Adipocyte (in vitro differentiated cells): ENCODE measurements around the gene ARAF.

Source experiments
- DNase-seq: peaks from one replicate; pipeline ENCODE4 v3.0.0-alpha.2; 2015; ENCODE audit warnings: low read depth
- H3K27me3 ChIP-seq: replicated peaks from 2 replicates; pipeline ENCODE4 v1.7.0; 2013; ENCODE audit warnings: mild to moderate bottlenecking, low read length, moderate library complexity; ENCODE audit not compliant: control insufficient read depth, insufficient read depth
- H3K36me3 ChIP-seq: 2 replicates; pipeline ENCODE4 v1.7.0; 2013; ENCODE audit warnings: low read length, mild to moderate bottlenecking, moderate library complexity; ENCODE audit not compliant: control insufficient read depth, insufficient read depth, severe bottlenecking
- H3K4me1 ChIP-seq: 2 replicates; pipeline ENCODE4 v1.7.0; 2013; ENCODE audit warnings: mild to moderate bottlenecking, low read length, moderate library complexity; ENCODE audit not compliant: control insufficient read depth, insufficient read depth
- H3K4me3 ChIP-seq: 2 replicates; pipeline ENCODE4 v1.7.0; 2013; ENCODE audit warnings: mild to moderate bottlenecking, low read length, moderate library complexity
- H3K9ac ChIP-seq: 2 replicates; pipeline ENCODE4 v1.7.0; 2013; ENCODE audit warnings: mild to moderate bottlenecking, low read length, moderate library complexity
- H3K9me3 ChIP-seq: 2 replicates; pipeline ENCODE4 v1.7.0; 2013; ENCODE audit warnings: mild to moderate bottlenecking, low read length, moderate library complexity; ENCODE audit not compliant: control insufficient read depth

Gene ARAF

GRCh38 chrX:47577424-47577823 is 16.4 kb downstream of the ARAF start:
- Histone ChIP-seq H3K4me3 (no peak overlapping the region), H3K4me1 (peaks cover 4% of the 10 kb centered on the region)
- no peak for DNase-seq

GRCh38 chrX:47577901-47578300 is 16.9 kb downstream of the ARAF start:
- H3K9ac ChIP-seq, result no peak overlapping the region
- no peaks in the 10 kb centered on the region for H3K36me3 ChIP-seq
- no peak overlapping the region for H3K4me3 ChIP-seq
- H3K4me1 ChIP-seq, result peaks cover 4% of the 10 kb centered on the region
- no peaks in the 10 kb centered on the region for H3K27me3 ChIP-seq
- peaks cover 3% of the 10 kb centered on the region for H3K9me3 ChIP-seq
- no peak for DNase-seq

More at GRCh38 chrX:47577424-47577823, 16.4 kb downstream of the ARAF start:
- Histone ChIP-seq H3K27me3 (no peaks in the 10 kb centered on the region), H3K36me3 (no peaks in the 10 kb centered on the region), H3K9me3 (peaks cover 3% of the 10 kb centered on the region), H3K9ac (no peak overlapping the region)

- no peak overlapping the region for H3K9ac ChIP-seq
- no peak for DNase-seq
- H3K9me3 ChIP-seq, result peaks cover 3% of the 10 kb centered on the region
- H3K4me3 ChIP-seq, result no peak overlapping the region
- peaks cover 5% of the 10 kb centered on the region for H3K4me1 ChIP-seq
- no peaks in the 10 kb centered on the region for H3K36me3 ChIP-seq
- no peaks in the 10 kb centered on the region for H3K27me3 ChIP-seq
These were observed 17.7 kb downstream of the ARAF start for GRCh38 chrX:47578692-47579091.

GRCh38 chrX:47579537-47579936 is 18.5 kb downstream of the ARAF start:
- Histone ChIP-seq H3K9me3 (peaks cover 3% of the 10 kb centered on the region), H3K27me3 (no peaks in the 10 kb centered on the region), H3K9ac (no peak overlapping the region), H3K4me3 (no peak overlapping the region), H3K36me3 (no peaks in the 10 kb centered on the region), H3K4me1 (peaks cover 12% of the 10 kb centered on the region)
- DNase-seq, result peak; percentile 47

GRCh38 chrX:47581731-47582647 is 21.0 kb downstream of the ARAF start, which contains the start of gene TIMP1:
Gene TIMP1 (plus strand): TSS chrX:47582436. CDS start chrX:47583416, 980 bp downstream.
- Histone ChIP-seq H3K4me3 (peak within 1 kb of the TSS; percentile 80), H3K4me1 (peaks cover 26% of the 10 kb centered on the region), H3K27me3 (no peaks in the 10 kb centered on the region), H3K9ac (peak within 1 kb of the TSS; percentile 86), H3K36me3 (peaks cover 11% of the 10 kb centered on the region), H3K9me3 (no peaks in the 10 kb centered on the region)
- peak; percentile 94 for DNase-seq

GRCh38 chrX:47583240-47583861 is 22.3 kb downstream of the ARAF start:
- Histone ChIP-seq H3K4me3 (peak overlapping the region; percentile 80), H3K9ac (peak overlapping the region; percentile 86), H3K9me3 (no peaks in the 10 kb centered on the region), H3K36me3 (peaks cover 11% of the 10 kb centered on the region), H3K4me1 (peaks cover 26% of the 10 kb centered on the region), H3K27me3 (no peaks in the 10 kb centered on the region)
- no peak for DNase-seq

- peaks cover 11% of the 10 kb centered on the region for H3K36me3 ChIP-seq
- DNase-seq, result no peak
- H3K9me3 ChIP-seq, result no peaks in the 10 kb centered on the region
- H3K4me1 ChIP-seq, result peaks cover 26% of the 10 kb centered on the region
- no peaks in the 10 kb centered on the region for H3K27me3 ChIP-seq
- peak overlapping the region; percentile 32 for H3K4me3 ChIP-seq
- peak overlapping the region; percentile 9 for H3K9ac ChIP-seq
These were observed 23.7 kb downstream of the ARAF start for GRCh38 chrX:47584714-47585113.

GRCh38 chrX:47585273-47585672 is 24.3 kb downstream of the ARAF start:
- no peaks in the 10 kb centered on the region for H3K27me3 ChIP-seq
- H3K36me3 ChIP-seq, result peaks cover 11% of the 10 kb centered on the region
- H3K9me3 ChIP-seq, result no peaks in the 10 kb centered on the region
- no peak for DNase-seq
- no peak overlapping the region for H3K9ac ChIP-seq
- H3K4me1 ChIP-seq, result peaks cover 26% of the 10 kb centered on the region
- H3K4me3 ChIP-seq, result no peak overlapping the region

- Histone ChIP-seq H3K4me1 (peaks cover 26% of the 10 kb centered on the region), H3K4me3 (no peak overlapping the region), H3K27me3 (no peaks in the 10 kb centered on the region), H3K9ac (no peak overlapping the region), H3K9me3 (no peaks in the 10 kb centered on the region), H3K36me3 (peaks cover 11% of the 10 kb centered on the region)
- no peak for DNase-seq
These were observed 25.2 kb downstream of the ARAF start for GRCh38 chrX:47586043-47586787.

- Histone ChIP-seq H3K4me1 (peaks cover 23% of the 10 kb centered on the region), H3K9ac (no peak overlapping the region), H3K36me3 (peaks cover 11% of the 10 kb centered on the region), H3K4me3 (no peak overlapping the region), H3K27me3 (no peaks in the 10 kb centered on the region), H3K9me3 (no peaks in the 10 kb centered on the region)
- no peak for DNase-seq
These were observed 26.3 kb downstream of the ARAF start for GRCh38 chrX:47587091-47587891.
